PFSK-1 (cell line): ENCODE measurements around the gene LRRC46.

Source experiments
- FOXP2 ChIP-seq: optimal IDR thresholded peaks from 2 replicates; pipeline ENCODE3; 2011; ENCODE audit warnings: borderline replicate concordance, control low read depth, inconsistent platforms; ENCODE audit not compliant: insufficient read depth; ENCODE audit errors: extremely low read length, extremely low read depth
- POLR2AphosphoS5 ChIP-seq: IDR thresholded peaks from 2 replicates; pipeline ENCODE4 v1.6.1; 2012; ENCODE audit warnings: low read depth, mild to moderate bottlenecking, control low read depth, low read length, moderate library complexity
- REST ChIP-seq, 2 experiments: IDR thresholded peaks; 2 replicates each; pipeline versions ENCODE4 v1.6.1 to v1.8.0; 2011 to 2012; ENCODE audit warnings: low read depth in 2 of 2, low read length in 2 of 2, control low read depth in 1 of 2, inconsistent platforms in 1 of 2, mild to moderate bottlenecking in 1 of 2, moderate library complexity in 1 of 2; ENCODE audit not compliant: insufficient read depth in 1 of 2
- SIN3A ChIP-seq: IDR thresholded peaks from 2 replicates; pipeline ENCODE4 v1.6.1; 2012; ENCODE audit warnings: mild to moderate bottlenecking, low read length, moderate library complexity, borderline replicate concordance; ENCODE audit not compliant: insufficient read depth
- TAF1 ChIP-seq: IDR thresholded peaks from 2 replicates; pipeline ENCODE4 v1.6.1; 2012; ENCODE audit warnings: low read length, control low read depth, borderline replicate concordance; ENCODE audit not compliant: insufficient read depth

The LRRC46 gene

GRCh38 chr17:47821424-47822391 is 9.8 kb upstream of the LRRC46 start, which contains the start of gene OSBPL7:
Gene OSBPL7, minus strand, starts transcription at chr17:47821794. Its CDS starts 1,516 bp downstream, at chr17:47820278.
- TF ChIP-seq TAF1: peak; percentile 89
- 0 out of 2 replicates have a peak, but pooled peaks have one; percentile 82 for TF ChIP-seq SIN3A
- 0 out of 4 replicates have a peak, but pooled peaks of 1 of the 2 experiments have one; percentile 39 for TF ChIP-seq REST (IDR thresholded peaks at IDR 0.05; ENCODE audit: insufficient read depth in 1 of 2, low read depth in 2 of 2, low read length in 2 of 2)
- peak; percentile 78 for TF ChIP-seq POLR2AphosphoS5
- TF ChIP-seq FOXP2: no peak

GRCh38 chr17:47822785-47823184 is 8.7 kb upstream of the LRRC46 start:
- TF ChIP-seq TAF1 (no peak), SIN3A (no peak), FOXP2 (no peak)

DNA sequence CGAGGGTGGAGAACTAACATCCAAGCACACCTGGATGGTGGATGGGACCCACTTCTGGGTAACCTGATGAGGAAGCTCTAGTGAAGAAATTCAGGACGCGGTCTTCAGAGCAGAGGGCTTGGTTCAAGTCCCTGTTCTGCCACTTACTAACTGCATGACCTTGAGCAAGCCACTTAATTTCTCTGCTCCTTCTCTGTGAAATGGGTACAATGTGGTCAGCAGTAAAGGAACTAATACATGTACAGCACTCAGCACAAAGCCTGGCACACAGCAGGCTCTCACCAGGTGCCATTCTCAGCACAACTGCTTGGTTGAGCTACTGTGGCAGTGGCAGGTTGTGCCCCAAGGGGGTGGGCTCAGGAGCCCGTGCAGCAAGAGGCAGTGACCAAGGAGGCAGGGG is 8.0 kb upstream of the LRRC46 start:
- no peak for TF ChIP-seq FOXP2
- no peak for TF ChIP-seq REST (IDR thresholded peaks at IDR 0.05; ENCODE audit: insufficient read depth in 1 of 2, low read depth in 2 of 2, low read length in 2 of 2)
- no peak for TF ChIP-seq POLR2AphosphoS5
- TF ChIP-seq TAF1: no peak
- TF ChIP-seq SIN3A: no peak

GRCh38 chr17:47829870-47830269 is 1.6 kb upstream of the LRRC46 start:
- no peak for TF ChIP-seq POLR2AphosphoS5
- TF ChIP-seq TAF1: no peak
- TF ChIP-seq SIN3A: no peak
- TF ChIP-seq FOXP2: no peak
- no peak for TF ChIP-seq REST (IDR thresholded peaks at IDR 0.05; ENCODE audit: insufficient read depth in 1 of 2, low read depth in 2 of 2, low read length in 2 of 2)

GRCh38 chr17:47830396-47831002 is 971 bp upstream of the LRRC46 start:
- no peak for TF ChIP-seq FOXP2
- no peak for TF ChIP-seq TAF1
- TF ChIP-seq SIN3A: no peak
- TF ChIP-seq POLR2AphosphoS5: no peak
- no peak for TF ChIP-seq REST (IDR thresholded peaks at IDR 0.05; ENCODE audit: insufficient read depth in 1 of 2, low read depth in 2 of 2, low read length in 2 of 2)
